ENCODE data around the gene KIAA0825. TPM values are rescaled to one million over a fixed set of nuclear protein-coding genes. Genes with fewer than 3 reads are reported as not detected.

The KIAA0825 gene
- total and polyA plus RNA-seq, 2 of the 8 experiments (the other 6 are each of a cell fraction or from before 2014, with no cell fraction given) = 0.60 to 1.0 TPM

- no peak for FAIRE-seq
- Histone ChIP-seq H2BK15ac (ENCODE audit: low read length) (no peak overlapping the region), H3K18ac (ENCODE audit: extremely low read depth, low read length) (no peak overlapping the region), H3K23ac (ENCODE audit: insufficient read length) (no peak overlapping the region), H3K79me1 (ENCODE audit: low read depth, low read length) (no peaks in the 10 kb centered on the region), H3K36me3 (ENCODE audit: control insufficient read depth in 2 of 4, insufficient read depth in 4 of 4, low read length in 3 of 4) (no peaks in the 10 kb centered on the region), H3K27me3 (replicated peaks in 1 of 4; ENCODE audit: control insufficient read depth in 3 of 4, extremely low read depth in 1 of 4, insufficient read depth in 3 of 4, low read length in 3 of 4) (no peaks in the 10 kb centered on the region), H3K4me3 (ENCODE audit: extremely low read depth in 1 of 4, insufficient read depth in 2 of 4, low read depth in 3 of 4, low read length in 4 of 4) (no peak overlapping the region), H2BK20ac (ENCODE audit: low read length) (no peak overlapping the region), H4K91ac (replicated peaks; ENCODE audit: insufficient read length, low read length) (no peak overlapping the region), H4K5ac (ENCODE audit: insufficient read length, low read depth, low read length) (no peak overlapping the region), H3K14ac (ENCODE audit: insufficient read length) (no peak overlapping the region), H3K23me2 (ENCODE audit: low read depth, low read length) (no peaks in the 10 kb centered on the region), H3K4ac (replicated peaks; ENCODE audit: insufficient read length, low read depth, low read length) (no peak overlapping the region), H2AFZ (ENCODE audit: low read length) (no peak overlapping the region), H4K8ac (ENCODE audit: extremely low read depth, insufficient read depth, low read length) (no peak overlapping the region), H2BK120ac (replicated peaks; ENCODE audit: low read depth, low read length) (no peak overlapping the region), H3K56ac (replicated peaks; ENCODE audit: insufficient read length, low read depth, low read length) (no peak overlapping the region), H3K79me2 (ENCODE audit: control insufficient read depth in 1 of 2, insufficient read depth in 2 of 2, low read length in 2 of 2) (no peaks in the 10 kb centered on the region), H3K9me3 (ENCODE audit: insufficient read depth in 2 of 2, low read depth in 1 of 2, low read length in 1 of 2) (0 out of 4 replicates have a peak, but pooled peaks cover 0 to 4% of the 10 kb centered on the region in 2 experiments), H4K20me1 (replicated peaks in 1 of 2; ENCODE audit: control insufficient read depth in 1 of 2, insufficient read depth in 2 of 2, low read length in 2 of 2) (no peaks in the 10 kb centered on the region), H3K4me2 (ENCODE audit: insufficient read depth in 1 of 2, low read depth in 2 of 2, low read length in 2 of 2) (no peak overlapping the region), H3K9ac (replicated peaks in 1 of 4; ENCODE audit: extremely low read depth in 1 of 4, low read depth in 3 of 4, low read length in 3 of 4) (no peak overlapping the region), H3K4me1 (replicated peaks in 1 of 4; ENCODE audit: control insufficient read depth in 3 of 4, insufficient read depth in 4 of 4, low read length in 3 of 4) (no peaks in the 10 kb centered on the region), H2AK5ac (ENCODE audit: low read depth, low read length) (no peak overlapping the region), H3K27ac (ENCODE audit: low read depth, low read length) (no peak overlapping the region), H2BK12ac (ENCODE audit: low read depth, low read length) (no peak overlapping the region), H2BK5ac (ENCODE audit: low read depth, low read length) (no peak overlapping the region)
- CTCF ChIA-PET (ENCODE audit: partially characterized antibody) = interaction anchor here (0.6 to 1.5 kb wide), 3 partner anchors 14 to 865 kb away, joined by 3 to 5 read pairs (median 4); no protein-coding TSS in a partner anchor
- POLR2A ChIA-PET (ENCODE audit: partially characterized antibody) = no interaction called here
- no peak for DNase-seq (ENCODE audit: low read depth in 1 of 2, low spot score in 2 of 2)
- WGBS, 2 experiments (ENCODE audit: extremely low coverage in 1 of 2, insufficient coverage in 1 of 2, insufficient read length in 1 of 2, insufficient replicate concordance in 2 of 2, low coverage in 1 of 2, low lambda C conversion rate in 2 of 2, missing lambda C conversion rate in 1 of 2) = 84% methylated on average over 3 of the region's 3 CpGs; no CpG with 5 or more reads in 1 of the 2 experiments
- TF ChIP-seq NRF1 (IDR thresholded peaks at IDR 0.05; ENCODE audit: low read depth, low read length) (no peak), CHD1 (IDR thresholded peaks at IDR 0.05; ENCODE audit: low read depth, low read length) (no peak), KDM4A (IDR thresholded peaks at IDR 0.05; ENCODE audit: low read depth, low read length, severe bottlenecking) (no peak), POLR2A (IDR thresholded peaks at IDR 0.05; ENCODE audit: control extremely low read depth in 1 of 2, low read depth in 2 of 2, low read length in 2 of 2) (no peak), YY1 (IDR thresholded peaks at IDR 0.05; ENCODE audit: low read depth, low read length) (no peak), SP4 (IDR thresholded peaks at IDR 0.05; ENCODE audit: low read length) (no peak), CTCF (IDR thresholded peaks at IDR 0.05; ENCODE audit: control extremely low read depth in 1 of 3, insufficient read depth in 1 of 3, low read depth in 1 of 3, low read length in 3 of 3) (no peak)
These were observed 514.7 kb downstream of the KIAA0825 start for GRCh38 chr5:94103514-94104245.
